CD14-positive monocyte (primary cell): ENCODE results near the gene GRID1. TPM values are rescaled to one million over a fixed set of nuclear protein-coding genes. Genes with fewer than 3 reads are reported as not detected.
A peak's percentile ranks its signal among the peaks of the same experiment; 100 is the strongest.

Experiments used
- DNase-seq, 3 donors: peaks; one replicate each; pipeline ENCODE4 v3.0.0-alpha.2; 2011 to 2022
- H2AFZ ChIP-seq: 2 replicates; pipeline ENCODE4 v1.6.0; 2012; ENCODE audit warnings: mild to moderate bottlenecking, low read depth, low read length, inconsistent platforms; ENCODE audit not compliant: insufficient read depth, poor library complexity, severe bottlenecking
- H3K27ac ChIP-seq, 2 donors: 1 replicate in 1 of 2; 2 replicates in 1 of 2; pipeline ENCODE4 v1.5.1; 2012 to 2013; ENCODE audit warnings: low read length in 2 of 2, control low read depth in 1 of 2, inconsistent platforms in 1 of 2, low read depth in 1 of 2, mild to moderate bottlenecking in 1 of 2
- H3K27me3 ChIP-seq, 2 donors: one replicate each; pipeline versions ENCODE4 v1.6.0 to v1.6.1; 2011 to 2013; ENCODE audit warnings: low read length in 2 of 2; ENCODE audit not compliant: control insufficient read depth in 2 of 2, insufficient read depth in 2 of 2
- H3K36me3 ChIP-seq, 2 donors: replicated peaks in 1 of 2; 1 replicate in 1 of 2; 2 replicates in 1 of 2; pipeline versions ENCODE4 v1.5.1 to v1.6.1; 2012 to 2013; ENCODE audit warnings: low read length in 2 of 2, control low read depth in 1 of 2, inconsistent platforms in 1 of 2, mild to moderate bottlenecking in 1 of 2; ENCODE audit not compliant: insufficient read depth in 2 of 2, control insufficient read depth in 1 of 2
- H3K4me1 ChIP-seq, 2 donors: 1 replicate in 1 of 2; 2 replicates in 1 of 2; pipeline versions ENCODE4 v1.5.1 to v1.6.1; 2012 to 2013; ENCODE audit warnings: low read length in 2 of 2, control low read depth in 1 of 2, inconsistent platforms in 1 of 2, mild to moderate bottlenecking in 1 of 2, moderate library complexity in 1 of 2; ENCODE audit not compliant: insufficient read depth in 2 of 2, control insufficient read depth in 1 of 2
- H3K4me2 ChIP-seq: replicated peaks from 2 replicates; pipeline ENCODE3; 2012; ENCODE audit warnings: low read length, moderate library complexity, mild to moderate bottlenecking; ENCODE audit not compliant: poor library complexity, severe bottlenecking; ENCODE audit errors: extremely low read depth
- H3K4me3 ChIP-seq, 3 experiments: fragments of 200-600 bp in 1 of 3; sonication (generic) in 1 of 3; replicated peaks in 1 of 3; 1 replicate in 2 of 3; 2 replicates in 1 of 3; pipeline ENCODE4 v1.5.1; 2011 to 2013; ENCODE audit warnings: low read length in 3 of 3, mild to moderate bottlenecking in 3 of 3, control low read depth in 2 of 3, low read depth in 2 of 3, inconsistent platforms in 1 of 3, moderate library complexity in 1 of 3
- H3K79me2 ChIP-seq: 2 replicates; pipeline ENCODE4 v1.6.0; 2012; ENCODE audit warnings: mild to moderate bottlenecking, control low read depth, inconsistent platforms, low read length, moderate library complexity; ENCODE audit not compliant: insufficient read depth
- H3K9ac ChIP-seq: 2 replicates; pipeline ENCODE4 v1.6.0; 2017; ENCODE audit warnings: low read length, mild to moderate bottlenecking; ENCODE audit not compliant: insufficient read depth, poor library complexity, severe bottlenecking
- H3K9me3 ChIP-seq, 2 donors: replicated peaks in 1 of 2; 1 replicate in 1 of 2; 2 replicates in 1 of 2; pipeline versions ENCODE4 v1.5.1 to v1.6.1; 2012 to 2013; ENCODE audit warnings: low read length in 2 of 2, control low read depth in 1 of 2; ENCODE audit not compliant: control insufficient read depth in 1 of 2, insufficient read depth in 1 of 2
- H4K20me1 ChIP-seq: 2 replicates; pipeline ENCODE4 v1.6.0; 2012; ENCODE audit warnings: mild to moderate bottlenecking, low read length, control low read depth, moderate library complexity; ENCODE audit not compliant: insufficient read depth
- H3K27ac Mint-ChIP-seq, 7 donors: one replicate each; pipeline ENCODE4 v1.8.0; 2020; ENCODE audit warnings: mild to moderate bottlenecking in 7 of 7, mixed read lengths in 7 of 7, moderate library complexity in 6 of 7, inconsistent platforms in 2 of 7
- H3K27me3 Mint-ChIP-seq, 3 donors: one replicate each; pipeline ENCODE4 v1.8.0; 2021 to 2022; ENCODE audit warnings: low read depth in 3 of 3, mild to moderate bottlenecking in 3 of 3, mixed read lengths in 3 of 3, moderate library complexity in 3 of 3, inconsistent platforms in 1 of 3
- H3K36me3 Mint-ChIP-seq, 2 donors: one replicate each; pipeline ENCODE4 v1.8.0; 2020; ENCODE audit warnings: mixed read lengths in 2 of 2, inconsistent platforms in 1 of 2, mild to moderate bottlenecking in 1 of 2
- H3K4me1 Mint-ChIP-seq: one replicate; pipeline ENCODE4 v1.8.0; 2020; ENCODE audit warnings: mild to moderate bottlenecking, mixed read lengths
- H3K4me3 Mint-ChIP-seq, 2 donors: one replicate each; pipeline ENCODE4 v1.8.0; 2020; ENCODE audit warnings: mild to moderate bottlenecking in 2 of 2, mixed read lengths in 2 of 2, moderate library complexity in 1 of 2
- H3K9me3 Mint-ChIP-seq, 7 donors: one replicate each; pipeline ENCODE4 v1.8.0; 2020 to 2022; ENCODE audit warnings: mixed read lengths in 7 of 7, mild to moderate bottlenecking in 6 of 7, moderate library complexity in 6 of 7, inconsistent platforms in 2 of 7
- CTCF ChIP-seq: fragments of 200-600 bp; IDR thresholded peaks from one replicate; pipeline ENCODE4 v1.8.0; 2022; ENCODE audit warnings: antibody characterized with exemption, mild to moderate bottlenecking
- WGBS: methylation state at CpG from one replicate; pipeline ENCODE4 v1.1.5; 2013; ENCODE audit warnings: missing lambda C conversion rate; ENCODE audit not compliant: insufficient coverage; 5-methylcytosine and 5-hydroxymethylcytosine counted together
- intact Hi-C, 2 donors: fragments of 100-400 bp; cut with micrococcal nuclease; formaldehyde crosslinking; loops; one replicate each; pipeline versions ENCODE4 v1.15.0 to v1.15.1; 2023
- polyA plus RNA-seq, 3 donors: library from polyadenylated mRNA; depleted of rRNA in 1 of 3; unstranded in 2 of 3; stranded (reverse) in 1 of 3; fragments of 300-500 nt in 2 of 3; fragments of >200 nt in 1 of 3; fragmentation: Illumina TruSeq in 2 of 3; gene quantifications; 1 replicate in 2 of 3; 2 replicates in 1 of 3; pipeline ENCODE4 v1.2.3, GENCODE V29; 2012 to 2021

The GRID1 gene
- polyA plus RNA-seq, 3 donors = not detected

- no peaks in the 10 kb centered on the region for H3K4me1 Mint-ChIP-seq
- H4K20me1 ChIP-seq = no peaks in the 10 kb centered on the region
- H3K4me3 Mint-ChIP-seq = no peak overlapping the region
- H2AFZ ChIP-seq = no peak overlapping the region
- H3K4me1 ChIP-seq = no peaks in the 10 kb centered on the region
- no peak for DNase-seq
- H3K9me3 Mint-ChIP-seq = peaks cover 0 to 2% (median 0%) of the 10 kb centered on the region in 7 donors
- WGBS = 57% methylated on average over 4 of the region's 6 CpGs
- no peak overlapping the region for H3K4me3 ChIP-seq
- H3K27ac Mint-ChIP-seq = no peak overlapping the region
- no peak overlapping the region for H3K9ac ChIP-seq
- intact Hi-C loops = no loop called here
- no peak overlapping the region for H3K4me2 ChIP-seq
- no peaks in the 10 kb centered on the region for H3K36me3 Mint-ChIP-seq
- no peaks in the 10 kb centered on the region for H3K79me2 ChIP-seq
- H3K27ac ChIP-seq = no peak overlapping the region
- H3K36me3 ChIP-seq = no peaks in the 10 kb centered on the region
- no peaks in the 10 kb centered on the region for H3K9me3 ChIP-seq
- H3K27me3 Mint-ChIP-seq = peaks cover 2 to 9% (median 8%) of the 10 kb centered on the region in 3 donors
- no peaks in the 10 kb centered on the region for H3K27me3 ChIP-seq
- TF ChIP-seq CTCF = no peak
Measured at GRCh38 chr10:86303626-86304025, 63.0 kb downstream of the GRID1 start.

- no peaks in the 10 kb centered on the region for H3K9me3 Mint-ChIP-seq
- no peak overlapping the region for H3K4me3 ChIP-seq
- H3K27me3 ChIP-seq = no peaks in the 10 kb centered on the region
- no peak for TF ChIP-seq CTCF
- H3K4me3 Mint-ChIP-seq = no peak overlapping the region
- no peak overlapping the region for H2AFZ ChIP-seq
- no peak overlapping the region for H3K27ac ChIP-seq
- no peaks in the 10 kb centered on the region for H3K36me3 Mint-ChIP-seq
- H3K9ac ChIP-seq = no peak overlapping the region
- DNase-seq = no peak
- H3K9me3 ChIP-seq = no peaks in the 10 kb centered on the region
- WGBS = 83% methylated on average over 3 of the region's 3 CpGs
- no peaks in the 10 kb centered on the region for H3K79me2 ChIP-seq
- no peaks in the 10 kb centered on the region for H3K4me1 Mint-ChIP-seq
- intact Hi-C loops = no loop called here
- no peaks in the 10 kb centered on the region for H4K20me1 ChIP-seq
- H3K4me1 ChIP-seq = no peaks in the 10 kb centered on the region
- H3K36me3 ChIP-seq = no peaks in the 10 kb centered on the region
- peak overlapping the region in 1 of 7 donors; percentile 14 for H3K27ac Mint-ChIP-seq
- H3K4me2 ChIP-seq = no peak overlapping the region
- H3K27me3 Mint-ChIP-seq = peaks cover 0 to 6% (median 6%) of the 10 kb centered on the region in 3 donors
Measured at GRCh38 chr10:86301971-86302370, 64.6 kb downstream of the GRID1 start.
